Activated CD4-positive, alpha-beta T cell treated with anti-CD3 and anti-CD28 coated beads for 24 hours (primary cell): Measurements from ENCODE around the gene ZNF185.

Experiments used
- DNase-seq, 2 donors: peaks; one replicate each; pipeline ENCODE4 v3.0.0-alpha.2; 2020; ENCODE audit warnings: low read depth in 2 of 2

The ZNF185 gene

GRCh38 chrX:152897222-152898131 lies at the start of gene ZNF185:
TSS of gene ZNF185 (plus strand) at chrX:152898067. CDS start at chrX:152914490, 16,423 bp downstream.
- DNase-seq = no peak

GRCh38 chrX:152850465-152850864 lies 47.4 kb upstream of the ZNF185 start:
- no peak for DNase-seq

- DNase-seq = no peak
Measured at GRCh38 chrX:152853986-152854385, 43.9 kb upstream of the ZNF185 start.

GRCh38 chrX:152861116-152861515 lies 36.8 kb upstream of the ZNF185 start:
- no peak for DNase-seq

GRCh38 chrX:152861826-152862225 lies 36.0 kb upstream of the ZNF185 start:
- no peak for DNase-seq

- no peak for DNase-seq
Measured at GRCh38 chrX:152865232-152865920, 32.5 kb upstream of the ZNF185 start.

- no peak for DNase-seq
Measured at GRCh38 chrX:152866386-152866785, 31.5 kb upstream of the ZNF185 start.

- DNase-seq = no peak
Measured at GRCh38 chrX:152869972-152870371, 27.9 kb upstream of the ZNF185 start.

GRCh38 chrX:152871260-152871659 lies 26.6 kb upstream of the ZNF185 start:
- DNase-seq = no peak

GRCh38 chrX:152872522-152872921 lies 25.3 kb upstream of the ZNF185 start:
- no peak for DNase-seq

- no peak for DNase-seq
Measured at GRCh38 chrX:152873361-152873760, 24.5 kb upstream of the ZNF185 start.

- DNase-seq = no peak
Measured at GRCh38 chrX:152876931-152877840, 20.7 kb upstream of the ZNF185 start.

- DNase-seq = no peak
Measured at GRCh38 chrX:152878976-152879755, 18.7 kb upstream of the ZNF185 start.

- DNase-seq = no peak
Measured at GRCh38 chrX:152881289-152881688, 16.6 kb upstream of the ZNF185 start.

GRCh38 chrX:152884171-152884570 lies 13.7 kb upstream of the ZNF185 start:
- no peak for DNase-seq

- DNase-seq = no peak
Measured at GRCh38 chrX:152886716-152887115, 11.2 kb upstream of the ZNF185 start.

- no peak for DNase-seq
Measured at GRCh38 chrX:152892499-152892898, 5.4 kb upstream of the ZNF185 start.

GRCh38 chrX:152892999-152893891 lies 4.6 kb upstream of the ZNF185 start:
- no peak for DNase-seq

GRCh38 chrX:152893980-152894610 lies 3.8 kb upstream of the ZNF185 start:
- DNase-seq = no peak

- no peak for DNase-seq
Measured at GRCh38 chrX:152895121-152895520, 2.7 kb upstream of the ZNF185 start.
